ENCODE data around the gene RPS25.
"Not testable (repeated sequence)": the region's sequence is repeated elsewhere in the genome, so short reads cannot be mapped to it uniquely, and the experiment has no call there.

RPS25 gene

GRCh38 chr11:119018074-119018938, at the start of gene RPS25, which contains the start of gene TRAPPC4:
RPS25 (minus strand) TSS chr11:119018343; CDS start chr11:119018284, 59 bp downstream.
TRAPPC4 (plus strand) TSS chr11:119018766; CDS start chr11:119018796, 30 bp downstream.
- DNase-seq, result peak; percentile 78 to 100 (median 98)

GRCh38 chr11:119067371-119068222, 49.5 kb upstream of the RPS25 start, which contains the start of gene VPS11:
VPS11 (plus strand) TSS chr11:119067818; CDS start chr11:119067824, 6 bp downstream.
- DNase-seq, result peak; percentile 75 to 97 (median 94)

- no peak for DNase-seq
Observed at GRCh38 chr11:119065369-119065768, 47.2 kb upstream of the RPS25 start.

- no peak for DNase-seq
Observed at GRCh38 chr11:119062779-119063178, 44.6 kb upstream of the RPS25 start.

GRCh38 chr11:119061256-119061655, 43.1 kb upstream of the RPS25 start:
- no peak for DNase-seq

GRCh38 chr11:119059128-119059527, 41.0 kb upstream of the RPS25 start:
- DNase-seq, result not testable (repeated sequence)

GRCh38 chr11:119057000-119057769, 39.0 kb upstream of the RPS25 start, which contains the start of gene HYOU1:
HYOU1 (minus strand) TSS chr11:119057205; CDS start chr11:119056160, 1,045 bp downstream.
- DNase-seq, result peak; percentile 74 to 99 (median 93)

- peak in 4 of 14 donors; percentile 36 to 51 (median 42) for DNase-seq
Observed at GRCh38 chr11:119056421-119056999, 38.4 kb upstream of the RPS25 start.

- peak in 2 of 14 donors; percentile 15 for DNase-seq
Observed at GRCh38 chr11:119055901-119056300, 37.8 kb upstream of the RPS25 start.

GRCh38 chr11:119054418-119054817, 36.3 kb upstream of the RPS25 start:
- DNase-seq, result no peak

- no peak for DNase-seq
Observed at GRCh38 chr11:119052163-119052814, 34.1 kb upstream of the RPS25 start.

GRCh38 chr11:119051440-119052162, 33.5 kb upstream of the RPS25 start:
- DNase-seq, result no peak

- DNase-seq, result no peak
Observed at GRCh38 chr11:119049081-119049480, 30.9 kb upstream of the RPS25 start.

GRCh38 chr11:119048644-119049043, 30.5 kb upstream of the RPS25 start:
- no peak for DNase-seq

GRCh38 chr11:119047205-119047604, 29.1 kb upstream of the RPS25 start:
- DNase-seq, result no peak

- no peak for DNase-seq
Observed at GRCh38 chr11:119046489-119046888, 28.3 kb upstream of the RPS25 start.

GRCh38 chr11:119044708-119045107, 26.6 kb upstream of the RPS25 start:
- no peak for DNase-seq

GRCh38 chr11:119042927-119043326, 24.8 kb upstream of the RPS25 start:
- no peak for DNase-seq

GRCh38 chr11:119041821-119042514, 23.8 kb upstream of the RPS25 start:
- DNase-seq, result no peak

- DNase-seq, result not testable (repeated sequence)
Observed at GRCh38 chr11:119039471-119039870, 21.3 kb upstream of the RPS25 start.

Measured in C1 segment of cervical spinal cord (tissue), 14 donors.